Measurements from ENCODE around the gene SRGAP1. TPM values are rescaled to one million over a fixed set of nuclear protein-coding genes. Genes with fewer than 3 reads are reported as not detected.

SRGAP1 gene
- polyA plus RNA-seq, 3 donors from 2014 or later, result 0.02 TPM; not detected in 2

DNA sequence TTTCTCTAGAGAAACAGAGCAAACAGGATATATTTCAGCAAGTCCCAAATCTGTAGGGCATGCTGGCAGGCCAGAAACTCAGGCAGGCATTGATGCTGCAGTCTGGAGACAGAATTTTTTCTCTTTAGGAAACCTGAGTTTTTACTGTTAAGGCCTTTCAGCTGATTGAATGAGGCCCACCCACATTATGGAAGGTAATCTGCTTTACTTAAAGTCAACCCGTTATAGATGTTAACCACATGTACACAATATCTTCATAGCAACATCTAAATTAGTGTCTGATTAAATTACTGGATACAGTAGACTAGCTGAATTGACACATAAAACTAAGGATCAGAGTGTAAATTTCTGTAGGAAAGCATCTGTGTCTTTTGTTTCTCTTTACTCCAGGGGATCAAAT is 65.2 kb downstream of the SRGAP1 start:
- H3K27ac Mint-ChIP-seq, result no peak overlapping the region
- H3K4me3 Mint-ChIP-seq, result no peak overlapping the region
- peaks cover 0 to 3% (median 0%) of the 10 kb centered on the region in 3 donors for H3K36me3 Mint-ChIP-seq
- H3K4me1 Mint-ChIP-seq, result no peaks in the 10 kb centered on the region
- H3K9me3 Mint-ChIP-seq, result peaks cover 0 to 6% (median 2%) of the 10 kb centered on the region in 6 donors
- DNase-seq, result no peak
- peaks cover 0 to 7% (median 1%) of the 10 kb centered on the region in 3 donors for H3K27me3 Mint-ChIP-seq (ENCODE audit: low read depth in 3 of 3)

DNA sequence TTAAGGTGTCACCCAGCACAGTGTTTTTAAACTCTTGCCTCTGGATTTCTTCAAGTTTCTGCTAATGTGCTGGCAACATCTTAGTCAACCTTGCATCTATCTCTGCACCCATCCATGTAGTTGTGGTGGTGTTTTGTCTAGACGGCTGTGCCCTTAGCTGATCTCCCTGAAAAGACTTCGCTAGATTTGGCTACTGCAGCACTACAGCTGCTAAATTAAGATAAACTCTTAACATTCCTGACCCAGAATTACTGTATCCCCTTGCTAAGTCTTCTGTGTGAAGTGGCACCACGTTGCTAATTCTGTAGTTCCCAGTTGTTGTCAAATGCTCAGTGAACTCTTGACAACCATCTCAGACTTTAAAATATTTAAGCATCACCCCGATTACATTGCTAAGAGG is 66.8 kb downstream of the SRGAP1 start:
- Mint-ChIP-seq H3K4me1 (no peaks in the 10 kb centered on the region), H3K36me3 (peaks cover 0 to 3% (median 0%) of the 10 kb centered on the region in 3 donors), H3K9me3 (peaks cover 0 to 3% (median 0%) of the 10 kb centered on the region in 6 donors), H3K27me3 (ENCODE audit: low read depth in 3 of 3) (peaks cover 0 to 2% (median 1%) of the 10 kb centered on the region in 3 donors), H3K4me3 (no peak overlapping the region), H3K27ac (no peak overlapping the region)
- no peak for DNase-seq

- Mint-ChIP-seq H3K36me3 (no peaks in the 10 kb centered on the region), H3K4me3 (no peak overlapping the region), H3K27me3 (ENCODE audit: low read depth in 3 of 3) (peaks cover 0 to 3% (median 2%) of the 10 kb centered on the region in 3 donors), H3K4me1 (no peaks in the 10 kb centered on the region), H3K9me3 (peaks cover 0 to 3% (median 0%) of the 10 kb centered on the region in 6 donors), H3K27ac (no peak overlapping the region)
- no peak for DNase-seq
Measured at GRCh38 chr12:63912651-63913050, 68.2 kb downstream of the SRGAP1 start.

DNA sequence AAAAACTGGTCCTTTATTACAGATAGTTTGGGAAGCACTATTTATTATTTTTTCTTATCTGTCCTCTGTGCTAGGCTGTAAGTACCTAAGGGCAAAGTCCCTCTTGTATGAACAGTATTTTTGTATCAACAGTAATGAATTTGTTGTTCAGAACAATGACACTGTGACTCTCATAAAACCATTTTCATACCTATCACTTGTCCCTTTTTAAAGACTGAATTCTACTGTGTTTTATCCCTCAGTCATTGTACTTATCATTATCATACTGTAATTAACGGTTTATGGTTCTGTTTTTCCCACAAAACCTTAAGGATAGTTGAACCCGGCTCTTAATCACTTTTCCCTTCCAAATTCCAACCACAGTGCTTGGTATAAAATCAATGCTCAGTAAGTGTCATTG is 69.4 kb downstream of the SRGAP1 start:
- Mint-ChIP-seq H3K27me3 (ENCODE audit: low read depth in 3 of 3) (peaks cover 0 to 3% (median 2%) of the 10 kb centered on the region in 3 donors), H3K9me3 (peaks cover 0 to 3% (median 0%) of the 10 kb centered on the region in 6 donors), H3K36me3 (no peaks in the 10 kb centered on the region), H3K27ac (no peak overlapping the region), H3K4me3 (no peak overlapping the region), H3K4me1 (no peaks in the 10 kb centered on the region)
- DNase-seq, result no peak

GRCh38 chr12:63915105-63915800 is 70.8 kb downstream of the SRGAP1 start:
- H3K27me3 Mint-ChIP-seq (ENCODE audit: low read depth in 3 of 3), result peaks cover 0 to 3% (median 2%) of the 10 kb centered on the region in 3 donors
- no peaks in the 10 kb centered on the region for H3K9me3 Mint-ChIP-seq
- no peak overlapping the region for H3K27ac Mint-ChIP-seq
- no peak overlapping the region for H3K4me3 Mint-ChIP-seq
- no peaks in the 10 kb centered on the region for H3K4me1 Mint-ChIP-seq
- DNase-seq, result no peak
- H3K36me3 Mint-ChIP-seq, result no peaks in the 10 kb centered on the region

- peaks cover 0 to 2% (median 0%) of the 10 kb centered on the region in 6 donors for H3K9me3 Mint-ChIP-seq
- peaks cover 0 to 5% (median 2%) of the 10 kb centered on the region in 3 donors for H3K27me3 Mint-ChIP-seq (ENCODE audit: low read depth in 3 of 3)
- no peaks in the 10 kb centered on the region for H3K36me3 Mint-ChIP-seq
- H3K4me3 Mint-ChIP-seq, result no peak overlapping the region
- no peaks in the 10 kb centered on the region for H3K4me1 Mint-ChIP-seq
- H3K27ac Mint-ChIP-seq, result no peak overlapping the region
- DNase-seq, result no peak
Measured at GRCh38 chr12:63916561-63917476, 72.3 kb downstream of the SRGAP1 start.

- Mint-ChIP-seq H3K4me3 (no peak overlapping the region), H3K4me1 (no peaks in the 10 kb centered on the region)
Measured at GRCh38 chr12:63917477-63917862, 73.0 kb downstream of the SRGAP1 start.

GRCh38 chr12:63917864-63918799 is 73.6 kb downstream of the SRGAP1 start:
- H3K9me3 Mint-ChIP-seq, result peaks cover 0 to 2% (median 0%) of the 10 kb centered on the region in 6 donors
- H3K4me3 Mint-ChIP-seq, result no peak overlapping the region
- H3K4me1 Mint-ChIP-seq, result no peaks in the 10 kb centered on the region
- H3K27me3 Mint-ChIP-seq (ENCODE audit: low read depth in 3 of 3), result peaks cover 0 to 4% (median 2%) of the 10 kb centered on the region in 3 donors
- DNase-seq, result no peak
- H3K27ac Mint-ChIP-seq, result no peak overlapping the region
- no peaks in the 10 kb centered on the region for H3K36me3 Mint-ChIP-seq

More at GRCh38 chr12:63917477-63917862, 73.0 kb downstream of the SRGAP1 start:
- Mint-ChIP-seq H3K36me3 (no peaks in the 10 kb centered on the region), H3K27me3 (ENCODE audit: low read depth in 3 of 3) (peaks cover 0 to 4% (median 2%) of the 10 kb centered on the region in 3 donors), H3K9me3 (peaks cover 0 to 2% (median 0%) of the 10 kb centered on the region in 6 donors), H3K27ac (no peak overlapping the region)
- no peak for DNase-seq

DNA sequence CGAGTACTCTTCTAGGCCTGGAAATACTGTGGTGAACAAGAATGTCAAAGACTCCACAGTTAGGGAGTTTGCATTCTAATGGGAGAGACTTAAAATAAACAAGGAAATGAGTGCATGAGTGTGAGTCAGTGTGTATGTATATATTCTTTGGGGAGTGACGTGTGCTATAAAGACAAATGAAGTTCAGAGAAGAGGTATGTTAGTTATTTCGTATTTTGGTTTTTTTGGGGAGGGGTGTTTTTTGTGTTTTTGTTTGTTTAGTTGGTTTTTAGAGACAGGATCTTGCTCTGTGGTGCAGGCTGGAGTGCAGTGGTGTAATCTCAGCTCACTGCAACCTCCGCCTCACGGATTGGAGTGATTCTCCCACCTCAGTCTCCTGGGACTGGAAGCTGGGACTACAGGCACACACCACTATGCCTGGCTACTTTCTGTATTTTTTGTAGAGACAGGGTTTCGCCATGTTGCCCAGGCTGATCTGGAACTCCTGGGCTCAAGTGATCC is 74.3 kb downstream of the SRGAP1 start:
- Mint-ChIP-seq H3K4me1 (no peaks in the 10 kb centered on the region), H3K36me3 (no peaks in the 10 kb centered on the region), H3K9me3 (peaks cover 0 to 2% (median 0%) of the 10 kb centered on the region in 6 donors), H3K27ac (no peak overlapping the region), H3K4me3 (no peak overlapping the region), H3K27me3 (ENCODE audit: low read depth in 3 of 3) (peaks cover 0 to 4% (median 2%) of the 10 kb centered on the region in 3 donors)
- DNase-seq, result no peak

- Mint-ChIP-seq H3K36me3 (no peaks in the 10 kb centered on the region), H3K27ac (no peak overlapping the region), H3K4me3 (no peak overlapping the region), H3K9me3 (peaks cover 0 to 2% (median 0%) of the 10 kb centered on the region in 6 donors), H3K27me3 (ENCODE audit: low read depth in 3 of 3) (peaks cover 0 to 4% (median 2%) of the 10 kb centered on the region in 3 donors), H3K4me1 (no peaks in the 10 kb centered on the region)
- DNase-seq, result no peak
Measured at GRCh38 chr12:63919756-63920155, 75.3 kb downstream of the SRGAP1 start.

DNA sequence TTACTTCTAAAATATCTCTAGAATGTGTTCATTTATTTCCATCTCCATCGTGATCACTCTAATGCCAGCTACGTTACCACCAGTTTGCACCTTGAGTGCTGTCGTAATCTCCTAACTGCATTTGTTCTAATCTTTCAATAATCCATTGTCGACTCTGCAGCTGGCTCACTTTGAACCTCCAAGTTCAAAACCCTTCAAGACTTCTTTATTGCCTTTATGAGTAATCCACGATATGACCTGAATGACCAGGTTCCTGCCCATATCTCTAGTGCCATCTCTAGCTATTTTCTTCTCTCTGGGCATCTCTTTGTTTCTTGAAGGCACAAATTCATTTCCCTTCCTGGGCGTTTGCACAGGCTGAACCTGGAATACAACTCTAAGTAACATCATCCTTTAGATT is 76.7 kb downstream of the SRGAP1 start:
- no peak overlapping the region for H3K27ac Mint-ChIP-seq

GRCh38 chr12:63922474-63922873 is 78.0 kb downstream of the SRGAP1 start:
- Mint-ChIP-seq H3K4me1 (no peaks in the 10 kb centered on the region), H3K4me3 (no peak overlapping the region), H3K27me3 (ENCODE audit: low read depth in 3 of 3) (peaks cover 1 to 5% (median 2%) of the 10 kb centered on the region in 3 donors), H3K27ac (no peak overlapping the region), H3K9me3 (peaks cover 0 to 2% (median 0%) of the 10 kb centered on the region in 6 donors), H3K36me3 (no peaks in the 10 kb centered on the region)
- no peak for DNase-seq

More for the DNA sequence above, 76.7 kb downstream of the SRGAP1 start:
- Mint-ChIP-seq H3K4me3 (no peak overlapping the region), H3K36me3 (no peaks in the 10 kb centered on the region), H3K4me1 (no peaks in the 10 kb centered on the region), H3K27me3 (ENCODE audit: low read depth in 3 of 3) (peaks cover 0 to 4% (median 2%) of the 10 kb centered on the region in 3 donors), H3K9me3 (peaks cover 0 to 2% (median 0%) of the 10 kb centered on the region in 6 donors)
- no peak for DNase-seq

DNA sequence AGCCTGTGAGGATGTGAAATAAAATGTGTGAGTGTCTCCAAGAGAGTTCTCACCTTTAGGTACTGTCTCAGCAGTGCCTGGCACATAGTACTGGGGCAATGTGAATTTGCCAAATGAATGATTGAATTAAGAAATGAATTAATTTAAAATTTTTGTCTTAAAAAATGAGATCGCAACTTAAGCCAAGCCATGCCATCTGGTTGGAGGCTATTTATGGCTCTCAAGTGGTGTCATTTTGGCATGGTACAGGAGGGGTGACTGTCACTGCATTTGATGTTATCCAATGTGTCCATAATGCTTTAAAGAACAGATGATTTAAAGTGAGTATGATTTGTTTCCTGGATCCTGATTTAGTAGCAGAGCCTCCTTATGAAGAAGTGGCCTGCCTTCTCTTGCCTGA is 80.3 kb downstream of the SRGAP1 start:
- H3K27ac Mint-ChIP-seq, result no peak overlapping the region
- H3K27me3 Mint-ChIP-seq (ENCODE audit: low read depth in 3 of 3), result peaks cover 1 to 7% (median 2%) of the 10 kb centered on the region in 3 donors
- no peaks in the 10 kb centered on the region for H3K36me3 Mint-ChIP-seq
- peaks cover 0 to 2% (median 0%) of the 10 kb centered on the region in 6 donors for H3K9me3 Mint-ChIP-seq
- no peak overlapping the region for H3K4me3 Mint-ChIP-seq
- H3K4me1 Mint-ChIP-seq, result no peaks in the 10 kb centered on the region
- DNase-seq, result no peak

All from immature natural killer cell (primary cell).